Kidney capillary endothelial cell (primary cell): Measurements from ENCODE around the gene LYSET.
A peak's percentile ranks its signal among the peaks of the same experiment; 100 is the strongest.
"Not testable (repeated sequence)": the region's sequence is repeated elsewhere in the genome, so short reads cannot be mapped to it uniquely, and the experiment has no call there.

ENCODE experiments used
- DNase-seq: peaks from one replicate; pipeline ENCODE4 v3.0.0-alpha.2; 2018; ENCODE audit warnings: low spot score

LYSET gene, protein sequence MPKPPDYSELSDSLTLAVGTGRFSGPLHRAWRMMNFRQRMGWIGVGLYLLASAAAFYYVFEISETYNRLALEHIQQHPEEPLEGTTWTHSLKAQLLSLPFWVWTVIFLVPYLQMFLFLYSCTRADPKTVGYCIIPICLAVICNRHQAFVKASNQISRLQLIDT

DNA sequence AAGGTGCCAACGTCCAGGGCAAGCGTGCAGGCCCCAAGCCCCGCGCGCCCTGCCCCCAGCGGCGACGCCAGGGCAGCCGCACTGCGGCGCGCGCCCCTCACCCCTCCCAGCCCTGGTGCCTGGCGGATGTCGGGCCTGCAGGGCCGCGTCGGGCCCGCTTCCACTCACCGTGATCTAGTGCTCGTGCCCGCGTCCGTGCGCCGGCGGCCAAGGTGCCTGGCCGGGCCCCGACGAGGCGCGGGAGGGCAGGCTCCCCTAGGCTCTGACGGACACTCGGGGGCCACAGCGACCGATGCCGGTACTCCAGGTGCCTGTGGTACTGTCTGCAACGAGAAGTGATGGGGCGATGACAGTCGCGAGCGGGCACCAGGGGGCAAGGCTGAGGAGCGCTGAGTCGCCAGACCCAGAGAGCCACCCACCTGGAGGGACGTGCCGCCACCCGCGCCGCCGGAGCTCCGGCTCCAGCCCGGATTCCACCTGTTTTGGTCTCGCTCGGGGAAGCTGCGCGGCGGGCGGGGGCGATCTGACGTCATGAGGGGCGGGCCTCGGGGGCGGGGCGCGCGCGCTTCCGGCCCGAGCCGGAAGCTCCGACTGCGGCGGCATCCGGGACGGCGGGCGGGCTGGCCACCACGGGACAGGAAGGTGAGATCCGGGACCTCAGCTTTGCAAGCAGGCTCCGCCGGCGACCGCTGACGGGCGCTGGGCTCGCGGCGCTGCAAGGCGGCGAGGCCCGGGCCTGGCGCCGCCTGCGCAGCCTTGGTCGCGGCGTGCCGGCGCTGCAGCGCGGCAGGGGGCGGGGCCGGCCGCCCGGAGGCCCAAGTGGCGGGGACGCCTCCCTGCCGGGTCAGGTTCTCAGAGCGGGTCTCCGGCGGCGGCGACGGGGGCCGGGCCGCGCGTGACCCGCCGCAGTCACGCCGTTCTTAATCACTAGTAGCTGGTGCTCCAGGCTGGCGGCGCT, at the start of gene LYSET, which contains the start of gene MOAP1:
Gene LYSET (plus strand): TSS at position 927 of the 958 bp plus-strand sequence. CDS start 89 bp downstream, outside the sequence.
Gene MOAP1 (minus strand): TSS at position 507 of the 958 bp plus-strand sequence. CDS start 655 bp downstream, outside the sequence.
- DNase-seq = peak; percentile 90

DNA sequence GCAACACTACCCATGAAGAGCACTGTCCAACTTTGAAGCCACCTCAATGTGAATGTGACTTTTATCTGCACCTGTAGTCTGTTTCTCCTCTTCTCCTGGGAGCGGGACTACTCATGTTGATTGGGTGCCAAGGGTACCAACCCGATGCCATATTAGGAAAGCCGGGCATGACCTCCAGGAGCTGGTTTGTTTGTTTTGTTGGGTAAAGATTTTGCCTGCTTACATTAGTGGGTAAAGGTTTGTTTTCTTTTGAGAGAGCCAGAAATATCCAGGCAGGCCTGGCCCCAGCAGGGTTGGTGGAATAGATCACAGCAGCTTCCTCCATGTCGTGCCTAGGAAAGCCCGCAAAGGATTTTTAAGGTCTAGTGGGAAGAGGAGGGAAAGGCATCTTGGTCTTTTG, 49.7 kb upstream of the LYSET start:
- DNase-seq = no peak

DNA sequence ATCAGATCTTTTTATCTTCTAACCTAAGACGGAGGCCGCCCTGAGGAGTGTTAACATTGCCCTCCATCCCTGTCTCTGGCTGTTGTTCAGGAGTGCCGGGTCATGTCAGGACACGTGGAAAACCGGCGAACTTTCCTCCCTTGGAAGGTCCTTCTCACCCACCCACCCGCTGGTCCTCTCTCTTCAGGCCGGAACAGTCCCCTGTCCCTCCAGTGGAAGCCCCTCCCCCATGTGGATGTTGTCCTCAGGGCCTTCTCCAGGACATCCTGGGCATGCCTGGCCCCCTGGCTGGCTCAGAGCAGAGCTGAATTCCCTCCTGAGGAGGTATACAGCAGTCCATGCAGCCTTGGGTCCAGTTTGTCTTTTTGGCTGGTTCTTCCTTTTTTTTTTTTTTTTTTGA, 49.1 kb upstream of the LYSET start:
- no peak for DNase-seq

DNA sequence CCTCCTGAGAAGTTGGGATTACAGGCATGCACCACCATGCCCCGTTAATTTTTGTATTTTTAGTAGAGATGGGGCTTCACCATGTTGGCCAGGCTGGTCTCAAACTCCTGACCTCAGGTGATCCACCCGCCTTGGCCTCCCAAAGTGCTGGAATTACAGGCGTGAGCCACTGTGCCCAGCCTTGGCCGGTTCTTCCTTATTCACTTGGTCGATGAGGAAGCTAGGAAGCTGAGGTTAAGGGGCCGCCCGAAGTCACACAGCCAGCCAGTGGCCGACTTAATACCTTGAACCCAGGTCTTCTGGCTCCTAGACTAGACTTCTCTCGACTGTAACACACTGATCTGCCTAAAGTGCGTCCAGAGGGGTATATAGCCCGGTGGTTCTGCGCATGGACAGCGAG, 48.6 kb upstream of the LYSET start:
- DNase-seq = not testable (repeated sequence)

DNA sequence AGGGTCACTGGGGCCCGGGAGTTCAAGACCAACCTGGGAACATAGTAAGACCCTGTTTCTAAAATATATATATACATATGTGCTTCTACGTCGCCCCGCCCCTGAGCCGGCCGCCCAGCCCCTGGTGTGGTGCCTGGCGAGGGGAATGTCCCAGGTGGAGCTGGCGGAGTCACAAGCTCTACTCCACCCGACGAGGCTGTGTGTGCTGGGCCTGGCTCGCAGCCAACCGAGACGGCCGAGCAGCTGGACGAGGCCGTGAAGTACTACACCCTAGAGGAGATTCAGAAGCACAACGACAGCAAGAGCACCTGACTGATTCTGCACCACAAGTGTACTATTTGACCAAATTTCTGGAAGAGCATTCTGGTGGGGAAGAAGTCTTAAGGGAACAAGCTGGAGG, 47.3 kb upstream of the LYSET start:
- DNase-seq = no peak

DNA sequence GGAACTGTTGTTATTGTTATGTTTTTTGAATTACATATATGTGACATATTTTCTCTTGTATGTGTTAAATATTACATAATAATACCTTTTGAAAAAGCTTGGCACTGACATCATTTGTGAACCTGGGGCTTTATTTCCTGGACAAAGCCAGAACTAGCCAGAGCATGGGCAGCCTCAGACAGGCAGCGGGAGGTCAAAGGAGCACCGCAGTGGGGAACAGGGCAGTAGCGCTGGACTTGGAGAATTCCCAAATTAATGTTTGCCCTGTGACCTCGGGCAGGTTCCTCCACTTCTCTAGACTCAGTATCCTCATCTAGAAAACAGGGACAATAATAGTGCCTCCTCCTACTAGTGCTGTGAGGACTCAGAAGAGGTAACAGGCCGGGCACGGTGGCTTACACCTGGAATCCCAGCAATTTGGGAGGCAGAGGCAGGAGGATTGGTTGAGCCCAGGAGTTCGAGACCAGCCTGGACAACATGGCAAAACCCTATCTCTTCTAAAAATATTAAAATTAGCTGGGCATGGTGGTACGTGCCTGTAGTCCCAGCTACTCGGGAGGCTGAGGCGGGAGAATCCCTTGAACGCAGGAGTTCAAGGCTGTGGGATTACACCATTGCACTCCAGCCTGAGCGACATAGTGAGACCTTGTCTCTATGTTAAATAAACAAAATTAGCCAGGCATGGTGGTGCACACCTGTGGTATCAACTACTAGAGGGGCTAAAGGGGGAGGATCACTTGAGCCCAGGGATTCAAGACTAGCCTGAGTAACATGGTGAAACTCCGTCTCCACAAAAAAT, 42.1 kb upstream of the LYSET start:
- no peak for DNase-seq

DNA sequence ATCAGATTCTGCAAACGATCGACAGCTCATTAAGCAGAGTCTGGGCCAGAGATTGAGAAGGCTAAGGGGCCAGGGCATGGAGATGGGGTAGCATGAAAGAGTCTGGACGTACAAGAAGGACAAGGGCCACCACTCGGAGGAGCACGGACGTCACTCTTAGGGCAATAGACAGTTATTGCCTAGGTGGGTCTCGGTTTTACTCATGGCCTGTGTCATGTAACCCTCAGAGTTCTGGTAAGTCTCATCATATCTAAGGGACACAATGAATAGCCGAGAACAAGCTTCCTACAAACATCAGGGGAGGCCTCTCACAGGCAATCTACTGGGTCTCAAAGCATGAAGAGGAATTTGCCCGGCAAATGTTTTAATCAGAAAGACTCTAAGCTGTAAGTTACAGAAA, 39.0 kb upstream of the LYSET start:
- no peak for DNase-seq

DNA sequence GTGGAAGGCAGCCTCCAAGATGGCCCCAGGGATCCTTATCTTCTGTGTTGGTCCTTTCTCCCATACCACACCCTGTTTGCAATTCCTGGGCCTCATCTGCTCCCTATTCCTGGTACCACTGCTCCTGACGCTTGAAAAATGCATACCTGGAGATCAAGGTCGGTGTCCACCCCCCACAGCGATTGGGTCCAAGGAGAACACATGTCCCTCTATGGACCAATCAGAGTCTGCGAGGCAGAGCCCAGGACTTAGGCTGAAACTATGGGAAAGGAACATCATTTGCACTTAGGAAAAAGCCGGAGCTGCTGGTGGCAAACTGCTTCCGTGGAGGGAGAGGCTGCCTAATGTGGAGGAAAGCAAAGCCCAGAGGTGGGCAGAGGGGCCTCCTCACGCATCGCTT, 36.1 kb upstream of the LYSET start:
- DNase-seq = no peak

DNA sequence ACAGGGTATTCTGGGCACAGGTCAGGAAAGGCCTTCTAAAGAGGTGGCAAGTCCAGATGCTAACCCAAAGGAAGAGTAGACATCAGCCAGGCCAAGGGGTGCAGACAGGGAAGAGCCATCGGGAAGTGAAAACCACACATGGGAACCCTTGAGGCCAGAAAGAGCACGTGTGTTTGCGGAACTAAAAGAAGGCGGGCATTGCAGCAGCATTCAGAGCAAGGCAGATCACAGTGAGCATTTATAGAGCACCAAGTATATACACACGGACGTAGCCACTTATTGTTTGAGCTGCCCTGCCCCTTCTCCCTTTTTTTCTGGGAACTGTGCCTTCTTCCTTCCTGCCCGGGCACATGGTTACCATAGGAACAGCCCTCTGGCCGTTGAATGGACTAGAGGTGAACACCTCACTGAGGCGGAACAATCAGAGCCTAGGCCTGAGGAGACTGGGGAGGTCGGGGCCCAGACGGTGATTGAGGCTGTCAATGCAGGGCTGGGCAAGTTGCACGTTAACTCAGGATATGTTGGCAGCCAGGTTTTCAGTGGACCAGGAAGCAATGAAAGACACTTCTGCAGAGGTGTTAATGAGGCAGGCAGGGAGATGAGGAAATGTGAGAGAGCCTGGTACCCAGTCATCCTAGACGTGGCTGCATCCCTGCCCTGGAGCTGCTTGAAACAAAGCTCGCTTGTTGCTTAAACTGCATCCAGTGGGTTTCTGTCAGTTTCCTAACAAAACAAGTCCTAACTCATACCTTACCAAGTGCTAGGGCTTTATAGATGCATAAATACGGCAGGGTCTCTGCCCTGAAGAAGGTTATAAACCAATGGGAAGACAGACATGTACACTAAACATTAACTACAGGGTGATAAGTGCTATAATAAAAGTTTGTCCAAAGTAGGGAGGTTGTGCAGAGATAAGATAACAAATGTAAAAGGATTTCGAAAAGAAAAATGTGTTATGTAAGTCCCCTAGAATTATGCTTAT, 34.6 kb upstream of the LYSET start:
- no peak for DNase-seq

DNA sequence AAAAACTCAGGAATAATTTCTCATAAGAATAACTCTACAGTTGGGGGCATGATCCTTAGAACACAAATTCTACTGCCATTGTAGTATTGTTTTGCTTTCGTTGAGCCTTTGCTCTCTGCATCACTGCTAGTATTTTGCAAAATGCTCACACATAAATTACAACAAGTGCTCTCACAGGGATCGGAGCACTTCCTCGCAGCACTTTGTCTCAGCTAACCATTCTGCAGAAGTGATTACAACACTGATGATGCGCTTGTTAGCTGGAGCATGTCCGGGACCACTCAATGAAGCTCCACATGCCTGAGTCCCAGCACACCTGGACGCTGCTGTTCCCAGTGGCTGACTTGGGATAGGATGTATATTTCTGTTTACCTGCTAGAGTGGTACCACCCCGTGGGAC, 32.0 kb upstream of the LYSET start:
- DNase-seq = no peak

DNA sequence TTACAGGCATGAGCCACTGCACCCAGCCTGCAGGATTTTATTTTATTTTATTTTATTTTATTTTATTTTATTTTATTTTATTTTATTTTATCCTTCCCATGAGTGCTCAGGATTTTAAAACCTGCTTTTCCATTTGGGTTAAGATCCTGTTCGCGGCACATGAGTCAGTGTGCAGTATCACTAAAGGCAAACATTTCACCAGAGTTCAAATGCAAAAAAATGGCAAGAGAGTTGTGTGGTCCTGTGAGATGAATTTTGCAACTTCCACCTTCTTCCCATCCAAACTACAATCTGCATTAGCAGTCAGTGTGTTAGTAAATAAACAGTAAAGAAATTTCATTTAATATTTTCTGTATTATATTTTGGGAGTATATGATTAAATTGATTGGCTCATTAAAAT, 29.4 kb upstream of the LYSET start:
- no peak for DNase-seq

DNA sequence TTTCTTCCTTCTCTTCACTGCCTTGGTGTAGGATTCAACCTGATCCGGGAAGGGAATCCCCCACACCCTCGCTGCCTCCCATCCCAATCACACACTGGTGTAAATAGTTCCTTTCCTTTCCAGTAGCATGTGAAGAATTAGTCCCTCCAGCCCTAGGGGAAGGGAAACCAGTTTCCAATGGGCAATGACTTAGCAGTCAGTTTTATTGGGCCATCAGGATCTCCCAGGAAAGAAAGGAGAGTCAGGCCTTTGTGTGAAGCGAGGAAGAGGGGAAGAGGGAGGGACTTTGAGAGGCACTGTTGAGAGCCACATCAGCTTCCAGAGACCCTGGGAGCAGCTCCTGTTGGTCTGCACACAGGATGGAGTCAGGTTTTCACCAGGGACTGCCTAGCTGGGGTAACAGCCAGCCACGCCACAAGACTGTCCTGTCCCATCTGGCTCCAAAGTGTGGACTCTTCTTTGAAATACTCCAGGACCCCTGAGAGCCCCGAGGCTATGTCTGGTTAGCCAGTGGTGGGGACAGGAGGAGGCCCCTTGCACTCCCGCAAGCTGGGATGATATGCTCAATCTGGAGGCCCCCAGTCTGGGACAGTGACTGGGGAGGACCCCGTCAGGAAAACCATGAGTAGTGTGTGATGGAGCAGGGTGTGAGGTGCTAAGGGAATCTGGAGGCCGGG, 28.3 kb upstream of the LYSET start:
- DNase-seq = no peak

DNA sequence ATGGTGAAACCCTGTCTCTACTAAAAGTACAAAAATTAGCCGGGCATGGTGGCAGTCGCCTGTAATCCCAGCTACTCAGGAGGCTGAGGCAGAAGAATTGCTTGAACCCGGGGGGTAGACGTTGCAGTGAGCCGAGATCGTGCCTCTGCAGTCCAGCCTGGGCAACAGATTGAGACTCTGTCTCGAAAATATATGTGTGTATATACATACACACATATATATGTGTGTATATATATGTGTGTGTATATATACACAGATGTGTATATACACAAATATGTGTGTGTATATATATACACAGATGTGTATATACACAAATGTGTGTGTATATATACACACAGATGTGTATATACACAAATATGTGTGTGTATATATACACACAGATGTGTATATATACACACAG, 26.8 kb upstream of the LYSET start:
- DNase-seq = not testable (repeated sequence)

DNA sequence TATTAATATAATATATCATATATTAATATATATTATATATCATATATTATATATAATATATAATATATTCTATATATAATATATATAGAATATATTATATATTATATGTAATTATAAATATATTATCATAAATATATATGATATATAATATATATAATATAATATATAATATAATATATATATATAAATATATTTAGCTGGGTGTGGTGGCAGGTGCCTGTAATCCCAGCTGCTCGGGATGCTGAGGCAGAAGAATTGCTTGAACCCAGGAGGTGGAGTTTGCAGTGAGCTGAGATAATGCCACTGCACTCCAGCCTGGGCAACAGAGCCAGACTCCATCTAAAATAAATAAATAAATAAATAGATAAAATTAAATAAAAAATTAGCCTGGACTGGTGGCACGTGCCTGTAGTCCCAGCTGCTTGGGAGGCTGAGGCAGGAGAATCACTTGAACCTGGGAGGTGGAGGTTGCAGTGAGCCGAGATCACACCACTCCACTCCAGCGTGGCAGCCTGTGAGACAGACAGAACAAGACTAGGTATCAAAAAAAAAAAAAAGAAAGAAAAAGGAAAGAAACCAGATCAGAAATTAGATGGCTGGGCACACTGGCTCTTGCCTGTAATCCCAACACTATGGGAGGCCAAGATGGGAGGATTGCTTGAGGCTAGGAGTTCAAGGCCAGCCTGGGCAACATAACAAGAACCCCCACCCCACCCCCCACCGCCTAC, 25.3 kb upstream of the LYSET start:
- DNase-seq = not testable (repeated sequence)

DNA sequence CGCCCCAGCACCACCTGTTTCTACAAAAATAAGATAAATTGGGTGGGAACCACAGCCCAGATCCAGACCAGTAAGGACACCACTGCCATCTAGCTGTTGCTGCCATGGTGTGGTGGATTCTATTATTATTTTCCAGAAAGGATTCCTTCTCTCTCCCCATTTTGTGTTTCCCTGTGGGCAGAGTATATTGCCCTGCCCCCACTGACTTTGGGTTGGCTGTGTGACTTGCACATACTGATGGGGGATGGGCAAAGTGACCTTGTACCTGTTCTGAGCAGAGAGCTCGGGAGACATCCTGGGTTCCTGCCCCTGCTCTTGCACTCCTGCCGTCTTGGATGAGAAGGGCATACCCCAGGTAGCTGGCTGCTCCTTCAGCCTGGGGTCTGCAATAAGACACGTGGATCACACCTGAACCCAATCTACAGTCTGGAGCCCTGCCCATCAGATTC, 24.7 kb upstream of the LYSET start:
- no peak for DNase-seq

DNA sequence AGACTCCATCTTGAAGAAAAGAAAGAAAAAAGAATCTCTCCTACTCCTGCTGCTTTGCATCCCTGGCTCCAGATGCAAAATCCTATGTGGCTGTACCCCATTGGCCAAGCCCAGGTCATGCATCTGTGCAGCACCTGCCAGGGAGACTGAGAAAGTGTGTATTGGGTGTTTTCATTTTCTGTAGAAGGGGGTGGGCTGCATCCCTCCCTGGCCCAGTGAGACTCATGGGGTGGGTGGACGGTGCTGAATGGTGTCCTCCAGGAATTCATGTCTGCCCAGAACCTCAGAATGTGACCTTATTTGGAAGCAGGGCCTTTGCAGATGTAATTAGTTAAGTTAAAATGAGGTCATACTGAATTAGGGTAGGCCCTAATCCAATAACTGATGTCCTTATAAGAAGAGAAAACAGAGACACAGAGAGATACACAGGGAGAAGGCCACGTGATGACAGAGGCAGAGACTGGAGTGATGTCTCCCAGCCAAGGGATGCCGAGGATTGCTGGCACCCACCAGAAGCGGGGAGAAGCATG, 23.6 kb upstream of the LYSET start:
- no peak for DNase-seq

DNA sequence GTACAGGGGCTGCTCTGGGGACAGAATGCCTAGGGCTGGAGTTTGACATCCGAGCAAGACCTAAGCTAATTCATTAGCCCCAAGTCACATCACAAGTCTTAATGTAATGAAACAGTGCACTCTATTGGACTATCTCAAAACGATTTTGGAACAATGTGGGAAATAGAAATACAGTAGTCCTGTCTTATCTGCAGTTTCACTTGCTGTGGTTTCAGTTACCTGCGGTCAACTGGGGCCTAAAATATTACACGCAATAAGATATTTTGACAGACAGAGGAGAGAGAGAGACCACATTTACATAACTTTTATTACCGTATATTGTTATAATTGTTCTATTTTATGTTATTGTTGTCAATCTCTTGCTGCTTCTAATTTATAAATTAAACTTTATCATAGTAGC, 21.6 kb upstream of the LYSET start:
- DNase-seq = no peak

DNA sequence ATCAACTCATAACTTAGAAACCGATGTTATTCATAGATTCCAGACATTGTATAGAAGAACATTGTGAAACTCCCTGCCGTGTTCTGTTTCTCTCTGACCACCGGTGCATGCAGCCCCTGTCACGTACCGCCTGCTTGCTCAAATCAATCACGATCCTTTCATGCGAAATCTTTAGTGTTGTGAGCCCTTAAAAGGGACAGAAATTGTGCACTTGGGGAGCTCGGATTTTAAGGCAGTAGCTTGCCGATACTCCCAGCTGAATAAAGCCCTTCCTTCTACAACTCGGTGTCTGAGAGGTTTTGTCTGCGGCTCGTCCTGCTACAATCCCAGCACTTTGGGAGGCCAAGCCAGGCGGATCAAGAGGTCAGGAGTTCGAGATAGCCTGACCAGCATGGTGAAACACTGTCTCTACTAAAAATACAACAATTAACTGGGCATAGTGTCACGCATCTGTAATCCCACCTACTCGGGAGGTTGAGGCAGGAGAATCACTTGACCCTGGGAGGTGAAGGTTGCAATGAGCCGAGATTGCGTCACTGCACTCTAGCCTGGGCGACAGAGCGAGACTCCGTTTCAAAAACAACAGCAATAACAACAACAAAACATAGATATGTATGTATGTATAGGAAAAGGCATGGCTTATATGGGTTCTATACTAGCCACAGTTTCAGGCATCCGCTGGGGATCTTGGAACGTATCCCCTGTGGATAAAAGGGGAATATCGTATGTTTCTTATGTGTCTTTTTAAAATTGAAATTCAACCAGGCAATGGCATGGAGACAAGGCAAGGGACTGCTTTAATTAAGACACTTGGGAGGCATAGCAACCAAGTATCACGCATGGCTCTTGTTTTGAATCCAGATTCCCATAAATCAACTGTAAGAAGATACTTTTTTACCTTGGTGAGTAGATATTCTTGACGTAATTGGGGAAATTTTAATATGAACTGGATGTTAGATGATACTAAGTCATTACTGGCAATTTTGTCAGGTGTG, 19.5 kb upstream of the LYSET start:
- not testable (repeated sequence) for DNase-seq
